ENCODE results near the gene CHST11.

DNA sequence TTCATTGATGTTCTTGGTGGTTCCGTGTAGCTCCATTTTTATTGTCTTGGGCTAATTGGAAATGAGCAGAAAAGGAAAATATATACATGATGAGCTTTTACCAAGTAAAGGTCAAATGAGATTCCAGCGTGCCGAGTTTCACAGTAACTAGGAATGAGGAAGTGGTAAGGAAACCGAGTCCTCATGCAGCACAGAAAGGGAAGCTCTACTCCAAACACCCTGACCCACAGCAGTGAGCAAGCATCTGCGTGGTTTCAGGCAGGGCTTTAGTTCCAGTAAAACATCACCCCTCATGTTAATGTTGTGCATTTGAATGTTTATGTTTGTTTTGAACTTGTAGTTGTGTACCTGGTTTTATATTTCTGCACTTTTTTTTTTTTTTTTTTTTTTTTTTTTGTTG is 293.3 kb downstream of the CHST11 start:
- no peak for TF ChIP-seq POLR2A (IDR thresholded peaks at IDR 0.05; ENCODE audit: low read length)
- no peak for TF ChIP-seq GATA1 (IDR thresholded peaks at IDR 0.05; ENCODE audit: low read depth, low read length)
